GM10266 (cell line): ENCODE data around the gene DTWD2.

Experiments used
- DNase-seq: peaks from one replicate; pipeline ENCODE4 v3.0.0; 2012; ENCODE audit errors: extremely low spot score
- CTCF ChIP-seq: IDR thresholded peaks from 2 replicates; pipeline ENCODE4 v1.5.1; 2012; ENCODE audit warnings: mild to moderate bottlenecking, low read depth; ENCODE audit not compliant: control insufficient read depth, insufficient read depth; ENCODE audit errors: missing control alignments

The DTWD2 gene

GRCh38 chr5:118946138-118946800 lies 42.1 kb downstream of the DTWD2 start:
- no peak for DNase-seq
- no peak for TF ChIP-seq CTCF

GRCh38 chr5:118937393-118938061 lies 50.8 kb downstream of the DTWD2 start:
- TF ChIP-seq CTCF, result no peak
- DNase-seq, result no peak

- no peak for DNase-seq
- TF ChIP-seq CTCF, result no peak
These were observed 54.6 kb downstream of the DTWD2 start for GRCh38 chr5:118933703-118934102.

- DNase-seq, result no peak
- TF ChIP-seq CTCF, result no peak
These were observed 56.8 kb downstream of the DTWD2 start for GRCh38 chr5:118931564-118931963.

GRCh38 chr5:118924006-118924389 lies 64.3 kb downstream of the DTWD2 start:
- no peak for DNase-seq
- no peak for TF ChIP-seq CTCF

- TF ChIP-seq CTCF, result no peak
- no peak for DNase-seq
These were observed 64.9 kb downstream of the DTWD2 start for GRCh38 chr5:118923295-118924005.

- TF ChIP-seq CTCF, result no peak
- no peak for DNase-seq
These were observed 66.5 kb downstream of the DTWD2 start for GRCh38 chr5:118921866-118922265.
